GM23338 (cell line): Measurements from ENCODE around the gene SPATA31D3. TPM values are rescaled to one million over a fixed set of nuclear protein-coding genes. Genes with fewer than 3 reads are reported as not detected.
"Not testable (repeated sequence)": the region's sequence is repeated elsewhere in the genome, so short reads cannot be mapped to it uniquely, and the experiment has no call there.

Experiments
- ATAC-seq: fragments of 200-7000 bp; cut with Tn5 transposase; 3 replicates; pipeline ENCODE4 v1.9.1; 2020
- DNase-seq: peaks from one replicate; pipeline ENCODE4 v3.0.0-alpha.2; 2015; ENCODE audit warnings: low spot score
- H2AFZ ChIP-seq: fragments of 200-600 bp; sonication (generic); 2 replicates; pipeline ENCODE4 v1.8.0; 2016; ENCODE audit warnings: antibody characterized with exemption, mild to moderate bottlenecking, moderate library complexity
- H3F3A ChIP-seq: fragments of 200-600 bp; sonication (generic); replicated peaks from 2 replicates; pipeline ENCODE4 v1.8.0; 2017; ENCODE audit warnings: antibody characterized with exemption, mixed run types, low read depth
- H3K27ac ChIP-seq: fragments of 200-600 bp; sonication (generic); 2 replicates; pipeline ENCODE4 v1.6.1; 2016; ENCODE audit warnings: low read depth
- H3K27me3 ChIP-seq: fragments of 200-600 bp; sonication (generic); 2 replicates; pipeline ENCODE4 v1.8.0; 2016; ENCODE audit warnings: mild to moderate bottlenecking, mixed run types, moderate library complexity; ENCODE audit not compliant: insufficient read depth
- H3K36me3 ChIP-seq: fragments of 200-600 bp; sonication (generic); 2 replicates; pipeline ENCODE4 v1.8.0; 2016; ENCODE audit warnings: mild to moderate bottlenecking; ENCODE audit not compliant: insufficient read depth
- H3K4me1 ChIP-seq: fragments of 200-600 bp; sonication (generic); 2 replicates; pipeline ENCODE4 v1.8.0; 2016; ENCODE audit warnings: mild to moderate bottlenecking, moderate library complexity; ENCODE audit not compliant: insufficient read depth
- H3K4me2 ChIP-seq: fragments of 200-600 bp; sonication (generic); 2 replicates; pipeline ENCODE4 v1.7.1; 2017; ENCODE audit warnings: mixed run types
- H3K4me3 ChIP-seq: fragments of 200-600 bp; sonication (generic); 2 replicates; pipeline ENCODE4 v1.6.1; 2016; ENCODE audit warnings: mixed run types
- H3K79me2 ChIP-seq: fragments of 200-600 bp; sonication (generic); replicated peaks from 2 replicates; pipeline ENCODE4 v1.8.0; 2017; ENCODE audit warnings: mild to moderate bottlenecking; ENCODE audit not compliant: insufficient read depth
- H3K9me2 ChIP-seq: fragments of 200-600 bp; sonication (generic); 2 replicates; pipeline ENCODE4 v1.8.0; 2017; ENCODE audit not compliant: insufficient read depth
- H4K20me1 ChIP-seq: fragments of 200-600 bp; sonication (generic); replicated peaks from 2 replicates; pipeline ENCODE4 v1.8.0; 2017; ENCODE audit warnings: mild to moderate bottlenecking; ENCODE audit not compliant: insufficient read depth
- H3K27ac Mint-ChIP-seq: 2 replicates; pipeline ENCODE4 v1.8.0; 2020; ENCODE audit warnings: inconsistent platforms, mild to moderate bottlenecking, moderate library complexity, mixed read lengths
- H3K27me3 Mint-ChIP-seq: 3 replicates; pipeline ENCODE4 v1.8.0; 2022; ENCODE audit warnings: low read depth, mild to moderate bottlenecking, moderate library complexity, mixed read lengths, inconsistent platforms; ENCODE audit not compliant: insufficient read depth, poor library complexity
- H3K36me3 Mint-ChIP-seq: 3 replicates; pipeline ENCODE4 v1.8.0; 2021; ENCODE audit warnings: low read depth, mild to moderate bottlenecking, inconsistent platforms, moderate library complexity, mixed read lengths
- H3K4me1 Mint-ChIP-seq: 3 replicates; pipeline ENCODE4 v1.8.0; 2020; ENCODE audit warnings: mild to moderate bottlenecking, inconsistent platforms, mixed read lengths
- H3K4me3 Mint-ChIP-seq: 3 replicates; pipeline ENCODE4 v1.8.0; 2021; ENCODE audit warnings: moderate library complexity, mild to moderate bottlenecking, inconsistent platforms, mixed read lengths
- H3K9me3 Mint-ChIP-seq: 3 replicates; pipeline ENCODE4 v1.8.0; 2020; ENCODE audit warnings: moderate library complexity, mild to moderate bottlenecking, inconsistent platforms, mixed read lengths
- CREB1 ChIP-seq: fragments of 250-450 bp; sonication (Bioruptor Pico); IDR thresholded peaks from 2 replicates; pipeline ENCODE4 v1.5.0; 2020; ENCODE audit warnings: low read depth, mild to moderate bottlenecking, moderate library complexity
- CTCF ChIP-seq, 2 experiments: fragments of 200-600 bp in 1 of 2; sonication (generic) in 1 of 2; conservative IDR thresholded peaks; 2 replicates each; pipeline versions ENCODE4 v1.5.1 to v1.6.1; 2016 to 2017; ENCODE audit warnings: antibody characterized with exemption in 2 of 2, low read depth in 2 of 2, mild to moderate bottlenecking in 2 of 2, moderate library complexity in 1 of 2
- EZH2 ChIP-seq: fragments of 200-600 bp; sonication (generic); IDR thresholded peaks from one replicate; pipeline ENCODE4 v1.8.0; 2017; ENCODE audit warnings: antibody characterized with exemption, mild to moderate bottlenecking, low read depth; ENCODE audit not compliant: unreplicated experiment
- EZH2phosphoT487 ChIP-seq: fragments of 200-600 bp; sonication (generic); IDR thresholded peaks from one replicate; pipeline ENCODE4 v1.8.1; 2018; ENCODE audit warnings: antibody characterized with exemption; ENCODE audit not compliant: unreplicated experiment
- POLR2AphosphoS5 ChIP-seq: IDR thresholded peaks from 2 replicates; pipeline ENCODE4 v1.6.1; 2016; ENCODE audit warnings: antibody characterized with exemption, low read depth
- REST ChIP-seq: IDR thresholded peaks from one replicate; pipeline ENCODE4 v1.6.1; 2018; ENCODE audit warnings: antibody characterized with exemption; ENCODE audit not compliant: unreplicated experiment
- STAT1 ChIP-seq: IDR thresholded peaks from one replicate; pipeline ENCODE4 v1.6.1; 2016; ENCODE audit warnings: antibody characterized with exemption; ENCODE audit not compliant: unreplicated experiment
- ZNF114 ChIP-seq: fragments of 250-450 bp; sonication (Bioruptor Pico); IDR thresholded peaks from 2 replicates; pipeline ENCODE4 v1.5.0; 2020; ENCODE audit warnings: mild to moderate bottlenecking, moderate library complexity
- ZNF331 ChIP-seq: fragments of 250-450 bp; sonication (Bioruptor Pico); IDR thresholded peaks from 2 replicates; pipeline ENCODE4 v1.5.0; 2020; ENCODE audit warnings: low read depth, mild to moderate bottlenecking, moderate library complexity
- polyA plus RNA-seq: library from polyadenylated mRNA; unstranded; fragments of >200 nt; fragmentation: Nextera tagmentation; extraction: Ambion mirVana; gene quantifications from 2 replicates; pipeline ENCODE4 v1.2.1, GENCODE V29; 2016
- total RNA-seq: library from RNA; depleted of rRNA; stranded (reverse); fragments of >200 nt; shearing (Covaris generic); gene quantifications from 2 replicates; pipeline ENCODE4 v1.2.3, GENCODE V29; 2014
- TF ChIP-seq, protein P1 (sequence below): IDR thresholded peaks from 2 replicates; pipeline ENCODE4 v1.6.1; 2016; ENCODE audit warnings: antibody characterized with exemption

The SPATA31D3 gene
- total and polyA plus RNA-seq, 2 experiments from 2014 or later = not detected

DNA sequence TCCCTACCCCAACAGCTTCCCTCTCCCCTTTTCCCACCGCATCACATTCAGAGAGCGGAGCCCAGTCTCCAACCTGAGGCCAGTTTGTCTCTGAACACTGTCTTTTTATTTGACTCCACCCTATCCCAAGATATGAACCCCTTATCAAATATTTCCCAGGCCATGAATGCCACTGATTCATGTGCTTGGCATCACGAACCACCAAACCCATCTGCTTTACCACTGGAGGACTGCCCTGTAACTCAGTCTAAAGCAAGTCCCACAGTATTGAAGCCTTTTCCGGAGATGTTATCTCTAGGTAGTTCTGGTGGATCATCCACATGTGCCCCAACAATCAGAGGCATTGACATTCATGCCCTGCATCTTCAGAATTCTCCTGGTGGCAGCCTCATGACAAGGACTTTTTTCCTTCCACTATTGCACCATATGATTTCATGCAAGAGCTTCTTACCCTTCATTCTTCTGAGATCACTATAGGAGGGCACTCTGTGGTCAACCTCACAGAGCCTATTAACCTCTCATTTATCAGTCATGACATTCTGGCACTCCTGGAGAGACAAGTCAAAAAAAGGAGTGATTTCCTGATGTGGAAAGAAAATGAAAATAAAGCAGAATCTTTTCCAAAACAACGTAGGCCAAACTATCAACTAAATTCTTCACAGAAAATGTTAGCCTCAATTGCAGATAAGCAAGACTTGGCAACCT, 27.3 kb upstream of the SPATA31D3 start:
- no peak overlapping the region for H2AFZ ChIP-seq
- no peaks in the 10 kb centered on the region for H3K4me1 ChIP-seq
- no peaks in the 10 kb centered on the region for H4K20me1 ChIP-seq
- H3K9me3 Mint-ChIP-seq = no peaks in the 10 kb centered on the region
- H3K4me2 ChIP-seq = no peak overlapping the region
- H3K27ac ChIP-seq = no peak overlapping the region
- no peaks in the 10 kb centered on the region for H3F3A ChIP-seq
- no peaks in the 10 kb centered on the region for H3K36me3 Mint-ChIP-seq
- no peaks in the 10 kb centered on the region for H3K4me1 Mint-ChIP-seq
- no peak overlapping the region for H3K4me3 ChIP-seq
- no peak overlapping the region for H3K27ac Mint-ChIP-seq
- no peak for TF ChIP-seq POLR2AphosphoS5
- TF ChIP-seq, protein P1, sequence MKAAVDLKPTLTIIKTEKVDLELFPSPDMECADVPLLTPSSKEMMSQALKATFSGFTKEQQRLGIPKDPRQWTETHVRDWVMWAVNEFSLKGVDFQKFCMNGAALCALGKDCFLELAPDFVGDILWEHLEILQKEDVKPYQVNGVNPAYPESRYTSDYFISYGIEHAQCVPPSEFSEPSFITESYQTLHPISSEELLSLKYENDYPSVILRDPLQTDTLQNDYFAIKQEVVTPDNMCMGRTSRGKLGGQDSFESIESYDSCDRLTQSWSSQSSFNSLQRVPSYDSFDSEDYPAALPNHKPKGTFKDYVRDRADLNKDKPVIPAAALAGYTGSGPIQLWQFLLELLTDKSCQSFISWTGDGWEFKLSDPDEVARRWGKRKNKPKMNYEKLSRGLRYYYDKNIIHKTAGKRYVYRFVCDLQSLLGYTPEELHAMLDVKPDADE = no peak
- TF ChIP-seq CTCF (conservative IDR thresholded peaks at IDR 0.05; ENCODE audit: low read depth in 2 of 2) = no peak
- TF ChIP-seq EZH2 = no peak
- TF ChIP-seq ZNF114 (CRISPR knock-in tag) = no peak
- TF ChIP-seq ZNF331 = no peak
- no peak for TF ChIP-seq CREB1 (CRISPR knock-in tag)
- TF ChIP-seq EZH2phosphoT487 = no peak
- TF ChIP-seq STAT1 = no peak
- no peak for TF ChIP-seq REST
- H3K79me2 ChIP-seq = no peaks in the 10 kb centered on the region
- ATAC-seq (no peak), DNase-seq (no peak)
- H3K27me3 Mint-ChIP-seq = no peaks in the 10 kb centered on the region
- no peaks in the 10 kb centered on the region for H3K36me3 ChIP-seq
- no peak overlapping the region for H3K4me3 Mint-ChIP-seq
- peaks cover 15% of the 10 kb centered on the region for H3K9me2 ChIP-seq
- no peaks in the 10 kb centered on the region for H3K27me3 ChIP-seq

- not testable (repeated sequence) for H3K27me3 Mint-ChIP-seq, H3F3A ChIP-seq, H3K36me3 ChIP-seq, H3K27ac Mint-ChIP-seq, H4K20me1 ChIP-seq, H3K4me1 Mint-ChIP-seq, H3K79me2 ChIP-seq, H3K27ac ChIP-seq, H3K4me1 ChIP-seq, H3K27me3 ChIP-seq, H2AFZ ChIP-seq, H3K4me3 ChIP-seq, H3K4me3 Mint-ChIP-seq, DNase-seq, H3K36me3 Mint-ChIP-seq, ATAC-seq, H3K4me2 ChIP-seq, H3K9me3 Mint-ChIP-seq
- H3K9me2 ChIP-seq = peaks cover 11% of the 10 kb centered on the region
Measured at GRCh38 chr9:81918507-81918906, 24.8 kb upstream of the SPATA31D3 start.

- H3K4me1 Mint-ChIP-seq, H3F3A ChIP-seq, H2AFZ ChIP-seq, H3K4me1 ChIP-seq, H3K9me3 Mint-ChIP-seq, H3K9me2 ChIP-seq, H3K4me3 ChIP-seq, H3K27me3 Mint-ChIP-seq, H3K36me3 ChIP-seq, H3K79me2 ChIP-seq, H3K27me3 ChIP-seq, H3K4me2 ChIP-seq, H4K20me1 ChIP-seq, ATAC-seq, H3K27ac ChIP-seq, H3K27ac Mint-ChIP-seq, DNase-seq, H3K36me3 Mint-ChIP-seq, H3K4me3 Mint-ChIP-seq: not testable (repeated sequence)
Measured at GRCh38 chr9:81928305-81928704, 15.0 kb upstream of the SPATA31D3 start, which contains the start of gene SPATA31D4. SPATA31D4 (plus strand) TSS chr9:81928428; CDS start chr9:81928514, 86 bp downstream.
